ENCODE measurements around the gene ADAMTS12. TPM values are rescaled to one million over a fixed set of nuclear protein-coding genes. Genes with fewer than 3 reads are reported as not detected.

Gene ADAMTS12
- total RNA-seq, 1 experiment from 2014 or later = 6.2 TPM

GRCh38 chr5:33631786-33632185 is 260.0 kb downstream of the ADAMTS12 start:
- Histone ChIP-seq H3K9ac (ENCODE audit: extremely low read depth, insufficient read length, low read length) (no peak overlapping the region), H3K18ac (ENCODE audit: insufficient read length, low read depth, low read length) (no peak overlapping the region), H3K23me2 (ENCODE audit: insufficient read length, low read depth, low read length, poor library complexity, severe bottlenecking) (peaks cover 2% of the 10 kb centered on the region), H2BK20ac (ENCODE audit: low read depth, low read length, poor library complexity, severe bottlenecking) (no peak overlapping the region), H3K79me1 (ENCODE audit: insufficient read depth, low read depth, low read length, poor library complexity, severe bottlenecking) (no peaks in the 10 kb centered on the region), H3K27ac (ENCODE audit: insufficient read length, low read depth, low read length) (no peak overlapping the region), H3K9me3 (ENCODE audit: control insufficient read depth, low read depth, low read length) (no peaks in the 10 kb centered on the region), H3K4me2 (ENCODE audit: insufficient read depth, insufficient read length, low read length) (no peak overlapping the region), H2BK5ac (ENCODE audit: insufficient read length, low read length) (no peak overlapping the region), H3K4ac (ENCODE audit: low read depth, low read length) (no peak overlapping the region), H2AK5ac (ENCODE audit: insufficient read length, low read length) (no peak overlapping the region), H3K4me1 (ENCODE audit: insufficient read depth, low read length) (no peaks in the 10 kb centered on the region), H3K56ac (ENCODE audit: insufficient read length, low read depth, low read length) (no peak overlapping the region), H3K23ac (ENCODE audit: insufficient read length, low read depth, low read length) (no peak overlapping the region), H2BK120ac (ENCODE audit: low read depth, low read length, poor library complexity, severe bottlenecking) (no peak overlapping the region), H2BK15ac (ENCODE audit: low read depth, low read length) (no peak overlapping the region), H4K91ac (ENCODE audit: insufficient read length, low read depth, low read length) (no peak overlapping the region), H2BK12ac (ENCODE audit: insufficient read length, low read depth, low read length) (no peak overlapping the region), H3T11ph (ENCODE audit: low read length) (no peak overlapping the region), H3K27me3 (ENCODE audit: insufficient read depth, low read length) (no peaks in the 10 kb centered on the region), H4K8ac (replicated peaks; ENCODE audit: insufficient read length, low read depth, low read length) (no peak overlapping the region), H2AFZ (ENCODE audit: low read length) (no peak overlapping the region), H3K14ac (ENCODE audit: insufficient read depth, low read length) (no peak overlapping the region), H3K79me2 (ENCODE audit: insufficient read depth, low read length) (no peaks in the 10 kb centered on the region), H4K5ac (ENCODE audit: insufficient read length, low read depth, low read length) (no peak overlapping the region), H4K20me1 (ENCODE audit: control insufficient read depth, insufficient read depth, insufficient read length) (no peaks in the 10 kb centered on the region)
- H3K9me3 Mint-ChIP-seq = no peaks in the 10 kb centered on the region
- no peak overlapping the region for H3K4me3 Mint-ChIP-seq
- no peaks in the 10 kb centered on the region for H3K36me3 Mint-ChIP-seq (ENCODE audit: insufficient read depth in 1 of 3, low read depth in 3 of 3)
- peaks cover 0 to 6% of the 10 kb centered on the region in 2 experiments; a peak in 3 of 4 replicates for H3K4me1 Mint-ChIP-seq
- H3K27me3 Mint-ChIP-seq (ENCODE audit: low read depth) = no peaks in the 10 kb centered on the region
- WGBS (ENCODE audit: extremely low coverage, insufficient read length, low lambda C conversion rate) = no CpG with 5 or more reads among the region's 1 CpG
- H3K27ac Mint-ChIP-seq = peak overlapping the region in 2 of 3 experiments; percentile 37 to 40; a peak in 2 of 7 replicates
- TF ChIP-seq CTCF (conservative IDR thresholded peaks at IDR 0.05) = no peak
- no peak for DNase-seq

Measured in H9 (cell line).